SKM-1 treated with dmso at 0.1 percent for 144 hours (cell line): ENCODE results near the gene SELENOV.

ENCODE experiments used
- DNase-seq: peaks from one replicate; lab custom pipeline; 2025; ENCODE audit not compliant: unreplicated experiment; lab: John Stamatoyannopoulos, UW

Gene SELENOV

GRCh38 chr19:39557811-39558623, 43.1 kb downstream of the SELENOV start:
- DNase-seq: no peak

DNA sequence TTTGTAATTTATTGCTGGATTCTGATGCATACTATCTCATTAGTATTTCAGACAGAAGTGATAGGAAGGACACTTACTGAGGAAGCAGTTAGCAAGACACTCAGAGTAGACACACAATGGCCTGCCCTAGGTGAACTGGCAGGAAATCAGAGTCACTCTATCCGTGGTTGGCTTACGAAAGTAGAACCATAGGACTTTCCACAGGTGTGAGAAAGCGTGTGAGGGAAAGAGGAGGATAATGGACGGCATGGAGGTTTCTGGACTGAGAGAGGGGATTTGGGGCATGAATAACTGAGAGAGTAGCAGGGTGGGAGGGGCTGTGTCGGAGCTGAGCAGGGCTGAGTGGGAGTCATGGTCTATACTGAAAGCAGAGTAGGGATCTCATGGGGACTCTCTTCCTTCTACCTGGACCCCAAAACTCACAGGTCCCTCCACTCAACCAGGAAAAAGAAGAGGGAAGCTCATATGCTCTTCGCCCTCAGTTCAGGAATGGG, 43.7 kb downstream of the SELENOV start:
- no peak for DNase-seq

DNA sequence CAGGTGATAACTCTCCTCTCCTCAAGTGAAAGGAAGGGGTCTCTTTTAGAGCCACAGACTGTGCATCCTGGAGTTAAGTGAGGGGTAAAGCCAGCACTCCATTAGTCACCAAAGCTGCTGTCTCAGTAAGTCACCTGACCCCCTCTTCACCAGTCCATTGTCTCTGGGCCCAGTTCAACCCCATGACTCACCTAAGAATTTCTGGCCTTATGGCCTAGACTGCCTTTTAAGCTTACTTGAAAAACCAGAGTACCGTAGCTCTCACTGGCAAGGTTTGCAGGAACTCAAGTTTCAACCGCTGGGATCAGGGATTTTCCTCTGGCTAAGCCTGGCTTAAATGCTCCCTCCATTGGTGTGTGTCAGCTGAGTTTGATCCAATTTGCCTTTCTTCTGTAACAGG, 48.5 kb downstream of the SELENOV start:
- DNase-seq: no peak

DNA sequence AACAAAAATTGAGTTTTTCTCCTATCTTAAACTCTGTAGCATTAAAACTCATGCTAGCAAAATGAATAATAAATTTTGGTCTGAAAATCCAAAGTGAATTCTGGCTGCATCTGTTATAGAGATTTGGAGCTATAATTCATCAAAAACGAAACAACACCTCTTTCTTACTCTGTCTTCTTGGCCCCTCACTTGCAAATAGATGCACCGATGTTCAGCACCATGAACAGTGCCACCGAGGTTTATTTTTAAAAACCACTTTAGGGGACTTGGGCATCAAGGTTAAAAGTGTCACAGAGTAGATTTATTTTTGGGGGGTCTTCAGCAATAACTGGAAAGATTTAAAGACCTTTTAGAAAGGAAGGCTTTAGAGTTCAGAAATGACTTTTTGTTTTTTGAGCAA, 51.1 kb downstream of the SELENOV start:
- no peak for DNase-seq

GRCh38 chr19:39568604-39569003, 53.7 kb downstream of the SELENOV start:
- no peak for DNase-seq
